Measurements from ENCODE around the gene CHIC2.
"Not testable (repeated sequence)": the region's sequence is repeated elsewhere in the genome, so short reads cannot be mapped to it uniquely, and the experiment has no call there.

CHIC2 gene

GRCh38 chr4:54061873-54062272 lies 2.5 kb downstream of the CHIC2 start:
- H3K4me3 ChIP-seq (ENCODE audit: low read depth, low read length), result no peak overlapping the region

- no peak overlapping the region for H3K4me3 ChIP-seq (ENCODE audit: low read depth, low read length)
Observed at GRCh38 chr4:54061067-54061466, 3.3 kb downstream of the CHIC2 start.

GRCh38 chr4:54060116-54060515 lies 4.3 kb downstream of the CHIC2 start:
- H3K4me3 ChIP-seq (ENCODE audit: low read depth, low read length), result no peak overlapping the region

- H3K4me3 ChIP-seq (ENCODE audit: low read depth, low read length), result no peak overlapping the region
Observed at GRCh38 chr4:54058171-54058570, 6.2 kb downstream of the CHIC2 start.

- no peak overlapping the region for H3K4me3 ChIP-seq (ENCODE audit: low read depth, low read length)
Observed at GRCh38 chr4:54056360-54056759, 8.0 kb downstream of the CHIC2 start.

GRCh38 chr4:54055494-54055893 lies 8.9 kb downstream of the CHIC2 start:
- no peak overlapping the region for H3K4me3 ChIP-seq (ENCODE audit: low read depth, low read length)

- no peak overlapping the region for H3K4me3 ChIP-seq (ENCODE audit: low read depth, low read length)
Observed at GRCh38 chr4:54054501-54054900, 9.9 kb downstream of the CHIC2 start.

- not testable (repeated sequence) for H3K4me3 ChIP-seq (ENCODE audit: low read depth, low read length)
Observed at GRCh38 chr4:54053322-54053721, 11.1 kb downstream of the CHIC2 start.

GRCh38 chr4:54050214-54050904 lies 14.0 kb downstream of the CHIC2 start:
- H3K4me3 ChIP-seq (ENCODE audit: low read depth, low read length), result no peak overlapping the region

GRCh38 chr4:54043630-54044029 lies 20.8 kb downstream of the CHIC2 start:
- not testable (repeated sequence) for H3K4me3 ChIP-seq (ENCODE audit: low read depth, low read length)

GRCh38 chr4:54041933-54042332 lies 22.5 kb downstream of the CHIC2 start:
- H3K4me3 ChIP-seq (ENCODE audit: low read depth, low read length), result no peak overlapping the region

- no peak overlapping the region for H3K4me3 ChIP-seq (ENCODE audit: low read depth, low read length)
Observed at GRCh38 chr4:54041100-54041499, 23.3 kb downstream of the CHIC2 start.

GRCh38 chr4:54038056-54038455 lies 26.3 kb downstream of the CHIC2 start:
- H3K4me3 ChIP-seq (ENCODE audit: low read depth, low read length), result no peak overlapping the region

GRCh38 chr4:54036184-54036583 lies 28.2 kb downstream of the CHIC2 start:
- H3K4me3 ChIP-seq (ENCODE audit: low read depth, low read length), result no peak overlapping the region

GRCh38 chr4:54032558-54033135 lies 31.8 kb downstream of the CHIC2 start:
- no peak overlapping the region for H3K4me3 ChIP-seq (ENCODE audit: low read depth, low read length)

- no peak overlapping the region for H3K4me3 ChIP-seq (ENCODE audit: low read depth, low read length)
Observed at GRCh38 chr4:54027311-54027710, 37.1 kb downstream of the CHIC2 start.

GRCh38 chr4:54025582-54025981 lies 38.8 kb downstream of the CHIC2 start:
- H3K4me3 ChIP-seq (ENCODE audit: low read depth, low read length), result no peak overlapping the region

- not testable (repeated sequence) for H3K4me3 ChIP-seq (ENCODE audit: low read depth, low read length)
Observed at GRCh38 chr4:54023019-54023418, 41.4 kb downstream of the CHIC2 start.

GRCh38 chr4:54017974-54018373 lies 46.4 kb downstream of the CHIC2 start:
- H3K4me3 ChIP-seq (ENCODE audit: low read depth, low read length), result no peak overlapping the region

GRCh38 chr4:54017308-54017707 lies 47.1 kb downstream of the CHIC2 start:
- H3K4me3 ChIP-seq (ENCODE audit: low read depth, low read length), result no peak overlapping the region

GRCh38 chr4:54016504-54016903 lies 47.9 kb downstream of the CHIC2 start:
- no peak overlapping the region for H3K4me3 ChIP-seq (ENCODE audit: low read depth, low read length)

- no peak overlapping the region for H3K4me3 ChIP-seq (ENCODE audit: low read depth, low read length)
Observed at GRCh38 chr4:54015423-54016030, 48.9 kb downstream of the CHIC2 start.
